HG03103 (cell line): Measurements from ENCODE around the gene ZC3H7B.

Source experiments
- ATAC-seq: cut with Tn5 transposase; IDR thresholded peaks from one replicate; pipeline ENCODE4 v1.9.1; 2021; ENCODE audit warnings: low read depth; ENCODE audit not compliant: unreplicated experiment

ZC3H7B gene

DNA sequence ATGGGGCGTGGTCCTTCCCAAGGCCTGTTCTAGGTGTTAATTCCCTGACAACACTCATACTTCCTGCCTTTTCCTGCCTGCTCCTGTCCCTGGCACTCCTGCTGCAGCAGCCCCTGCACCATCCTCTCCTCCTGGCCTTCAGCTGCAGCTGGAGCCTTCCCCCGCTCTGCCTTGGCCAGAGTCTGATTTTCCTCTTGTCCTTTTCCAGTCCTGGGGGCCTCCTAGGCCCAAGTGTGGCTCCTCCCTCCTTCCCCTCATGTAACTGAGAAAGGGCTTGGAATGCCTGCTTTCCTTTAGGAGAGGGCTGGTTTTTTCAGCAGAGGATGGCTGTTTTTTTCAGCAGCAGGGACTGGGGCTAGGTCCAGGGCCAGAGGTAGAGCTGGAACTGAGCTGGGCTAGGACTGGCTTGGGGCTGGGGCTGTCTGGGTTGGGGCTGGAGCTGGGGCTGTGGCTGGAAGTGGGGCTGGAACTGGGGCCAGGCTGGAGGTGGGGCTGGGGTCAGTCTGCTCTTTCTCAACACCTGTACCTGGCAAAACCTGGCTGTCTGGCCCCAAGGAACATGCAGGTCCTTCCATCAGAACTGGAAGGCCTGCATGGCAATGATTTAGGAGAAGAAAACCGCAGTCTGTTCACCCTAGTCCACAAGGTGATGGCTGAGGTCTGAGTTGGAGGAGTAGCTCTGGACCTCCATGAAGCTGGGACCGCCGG lies 23.6 kb downstream of the ZC3H7B start:
- no peak for ATAC-seq

DNA sequence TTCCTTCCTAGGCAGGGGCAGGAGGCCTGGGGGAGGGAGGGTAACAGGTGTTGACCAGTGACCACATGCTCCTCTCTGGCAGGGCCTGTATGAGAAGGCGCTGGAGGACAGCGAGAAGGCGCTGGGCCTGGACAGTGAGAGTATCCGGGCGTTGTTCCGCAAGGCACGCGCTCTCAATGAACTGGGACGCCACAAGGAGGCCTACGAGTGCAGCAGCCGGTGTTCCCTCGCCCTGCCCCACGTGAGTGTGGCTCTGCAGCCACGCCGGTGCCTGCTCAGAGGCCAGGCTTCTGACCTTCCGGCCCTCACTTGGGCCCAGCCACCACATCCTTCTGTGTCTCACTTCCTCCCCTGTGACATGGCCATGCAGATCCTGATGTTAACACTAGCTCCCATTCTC lies 25.8 kb downstream of the ZC3H7B start:
- no peak for ATAC-seq

DNA sequence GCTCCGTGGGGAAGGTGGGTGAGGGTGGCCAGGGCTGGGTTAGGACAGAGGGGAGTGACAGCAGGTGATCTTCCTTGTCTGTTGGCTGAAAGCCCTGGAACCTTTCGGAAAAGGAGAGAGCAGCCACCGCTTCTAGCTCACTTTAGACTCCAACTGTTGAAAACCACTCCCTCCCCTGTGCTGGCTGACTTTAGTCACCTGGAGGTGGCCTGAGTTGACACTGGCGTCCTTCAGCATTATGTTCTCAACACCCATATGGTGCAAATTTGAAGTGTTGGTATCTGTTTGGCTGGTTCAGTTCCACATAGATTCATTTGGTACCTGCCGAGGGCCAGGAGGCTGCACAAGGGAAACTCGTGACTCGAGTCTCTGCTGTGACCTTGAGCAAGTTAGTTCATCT lies 28.8 kb downstream of the ZC3H7B start:
- no peak for ATAC-seq

DNA sequence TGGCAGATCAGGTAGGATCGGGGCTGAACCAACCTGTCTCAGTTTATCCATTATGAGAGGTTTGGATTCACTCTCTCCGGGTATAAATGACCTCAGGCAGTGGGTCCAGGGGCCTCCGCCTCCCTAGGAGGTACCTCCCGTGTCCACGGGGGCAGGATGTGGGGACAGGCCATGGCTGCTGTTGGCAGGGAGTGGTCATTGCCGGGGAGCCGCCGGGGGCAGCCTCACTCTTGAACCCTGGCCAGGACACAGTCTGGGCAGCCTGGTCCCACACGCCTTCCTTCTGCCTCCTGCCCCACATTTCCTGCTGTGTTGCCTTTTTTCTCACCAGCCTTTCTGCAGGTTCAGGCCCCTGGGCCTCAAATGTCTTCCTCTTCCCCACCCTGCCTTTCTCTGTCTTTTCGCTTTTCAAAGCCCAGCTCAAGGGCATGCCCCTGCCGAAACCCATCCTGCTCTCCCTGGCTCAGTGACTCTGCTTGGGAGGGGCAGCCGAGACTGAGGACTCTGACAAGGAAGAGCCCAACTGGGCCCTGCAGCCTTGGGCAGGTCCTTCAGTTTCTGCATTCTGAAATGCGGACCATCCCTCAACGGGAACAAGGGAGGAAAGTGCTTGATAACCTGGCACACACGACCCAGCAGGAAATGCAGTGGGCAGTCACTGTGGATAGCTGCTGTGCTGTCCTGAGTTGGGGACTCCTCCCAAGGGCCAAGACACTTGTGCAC lies 31.1 kb downstream of the ZC3H7B start:
- no peak for ATAC-seq

DNA sequence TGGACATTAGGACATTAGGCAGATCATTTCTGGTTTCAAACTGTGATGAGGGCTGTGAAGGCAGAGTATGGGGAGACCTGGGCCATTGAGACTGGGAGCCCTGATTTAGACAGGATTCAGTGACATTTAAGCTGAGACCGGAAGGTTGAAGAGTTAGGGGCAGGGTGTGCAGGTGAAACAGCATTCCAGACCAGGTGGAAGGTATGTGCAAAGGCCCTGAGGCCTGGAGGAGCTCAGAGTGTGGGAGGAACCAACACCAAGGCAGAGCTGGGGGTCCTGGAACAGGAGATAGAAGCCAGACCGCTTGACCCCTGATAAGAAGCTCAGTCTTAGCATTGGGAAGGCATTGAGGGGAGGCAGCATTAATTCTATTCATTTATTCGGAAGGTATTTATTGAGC lies 32.5 kb downstream of the ZC3H7B start:
- ATAC-seq: no peak

DNA sequence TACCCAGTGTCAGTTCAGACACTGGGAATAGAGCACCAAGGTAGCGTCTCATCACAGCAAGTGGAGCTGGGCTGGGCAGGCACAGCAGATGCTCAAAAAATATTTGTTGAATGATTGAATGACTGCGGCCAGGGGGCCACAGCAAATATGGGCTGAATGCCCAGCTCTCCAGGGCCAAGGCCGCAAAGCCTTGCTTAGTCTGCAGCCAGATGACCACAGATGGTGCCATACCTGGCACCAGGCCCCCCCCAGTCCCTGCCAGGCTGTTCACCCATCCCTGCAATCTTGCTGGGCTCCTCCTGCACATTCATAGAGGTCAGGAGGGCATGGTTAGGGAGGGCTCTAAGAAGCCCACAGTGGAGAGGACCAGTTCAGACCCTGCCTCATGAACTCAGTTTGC lies 32.9 kb downstream of the ZC3H7B start:
- ATAC-seq: no peak

DNA sequence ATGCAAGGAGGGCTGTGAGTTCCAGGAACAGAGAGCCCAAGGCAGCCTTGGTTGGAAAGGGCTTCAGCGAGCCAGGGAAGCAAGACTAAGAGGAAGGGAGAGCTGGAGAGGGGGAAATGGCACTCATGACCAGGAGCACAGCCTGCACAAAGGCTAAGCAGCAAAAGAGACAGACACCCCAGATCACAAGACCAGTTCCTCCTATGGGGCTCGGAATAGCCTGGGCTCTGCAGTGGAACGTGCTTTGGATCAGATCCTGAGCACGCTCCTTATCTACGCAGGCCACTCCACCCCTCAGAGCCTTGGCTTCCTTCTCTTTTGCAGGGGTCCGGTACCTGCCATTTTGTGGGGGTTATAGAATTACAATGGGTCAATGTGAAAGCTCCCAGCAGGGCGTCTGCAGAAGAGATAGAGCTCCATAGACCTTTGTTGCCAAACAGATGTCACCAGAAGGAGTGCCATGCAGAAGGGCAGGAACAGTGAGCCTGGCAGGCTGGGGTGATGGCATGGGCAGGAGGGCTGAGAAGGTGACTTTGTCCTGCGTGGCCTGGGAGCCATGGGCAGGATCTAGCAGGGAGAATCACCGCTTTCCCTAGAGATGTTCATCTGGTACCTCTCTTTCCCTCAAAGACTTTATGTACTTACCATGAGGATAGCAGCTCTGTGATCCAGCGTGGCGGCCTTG lies 33.8 kb downstream of the ZC3H7B start:
- ATAC-seq: no peak

DNA sequence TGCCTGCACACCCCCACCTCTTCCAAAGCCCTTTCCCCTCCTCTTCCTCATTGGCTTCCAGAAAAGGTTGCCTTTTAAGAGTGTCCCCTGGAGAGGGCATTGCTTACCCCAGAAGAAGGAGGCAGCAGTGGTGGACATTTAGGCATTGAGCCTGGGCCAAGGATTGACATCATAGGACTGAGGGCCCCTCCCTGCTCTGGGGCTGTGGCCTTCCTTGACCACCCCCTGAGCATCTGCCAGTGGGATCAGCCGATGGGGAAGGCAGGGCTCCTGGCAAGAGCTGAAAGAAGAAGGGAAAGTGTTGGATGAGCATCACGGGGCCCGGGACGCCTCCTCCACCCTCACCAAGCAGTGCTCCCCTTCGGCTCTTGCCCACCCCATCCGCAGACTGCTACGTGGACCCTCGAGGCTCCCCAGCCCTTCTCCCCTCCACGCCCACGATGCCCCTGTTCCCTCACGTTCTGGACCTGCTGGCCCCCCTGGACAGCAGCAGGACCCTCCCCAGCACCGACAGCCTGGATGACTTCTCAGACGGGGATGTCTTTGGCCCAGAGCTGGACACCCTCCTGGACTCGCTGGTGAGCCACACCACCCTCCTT lies 37.4 kb downstream of the ZC3H7B start:
- no peak for ATAC-seq

DNA sequence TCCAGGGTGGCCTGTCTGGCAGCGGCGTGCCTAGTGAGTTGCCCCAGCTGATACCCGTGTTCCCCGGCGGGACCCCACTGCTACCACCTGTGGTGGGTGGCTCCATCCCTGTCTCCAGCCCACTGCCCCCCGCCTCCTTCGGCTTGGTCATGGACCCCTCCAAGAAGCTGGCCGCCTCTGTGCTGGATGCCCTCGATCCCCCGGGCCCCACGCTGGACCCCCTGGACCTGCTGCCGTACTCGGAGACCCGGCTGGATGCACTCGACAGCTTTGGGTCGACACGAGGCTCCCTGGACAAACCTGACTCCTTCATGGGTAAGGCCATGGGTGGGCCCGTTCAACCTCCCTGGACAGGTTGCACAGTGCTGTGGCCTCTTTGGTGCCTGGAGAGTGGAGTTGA lies 38.5 kb downstream of the ZC3H7B start:
- no peak for ATAC-seq

DNA sequence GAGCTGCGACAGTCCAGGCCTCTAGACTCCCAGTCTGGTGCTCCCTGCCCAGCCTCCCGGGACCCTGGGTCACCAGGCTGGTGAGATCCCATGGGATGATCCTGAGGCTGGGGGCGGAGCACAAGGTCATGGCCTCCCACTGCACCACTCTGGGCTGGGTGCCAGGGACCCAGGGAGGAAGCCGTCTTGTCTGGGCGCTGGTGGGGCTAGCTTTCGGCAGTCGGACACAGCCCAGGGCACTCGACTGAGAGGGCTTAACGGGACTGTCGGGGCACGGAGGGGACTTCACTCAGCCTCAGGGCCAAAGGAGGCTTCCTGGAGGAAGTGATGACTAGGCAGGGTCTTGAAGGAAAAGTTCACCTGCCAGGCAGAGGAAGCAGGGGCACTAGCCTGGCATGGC lies 39.0 kb downstream of the ZC3H7B start:
- no peak for ATAC-seq

DNA sequence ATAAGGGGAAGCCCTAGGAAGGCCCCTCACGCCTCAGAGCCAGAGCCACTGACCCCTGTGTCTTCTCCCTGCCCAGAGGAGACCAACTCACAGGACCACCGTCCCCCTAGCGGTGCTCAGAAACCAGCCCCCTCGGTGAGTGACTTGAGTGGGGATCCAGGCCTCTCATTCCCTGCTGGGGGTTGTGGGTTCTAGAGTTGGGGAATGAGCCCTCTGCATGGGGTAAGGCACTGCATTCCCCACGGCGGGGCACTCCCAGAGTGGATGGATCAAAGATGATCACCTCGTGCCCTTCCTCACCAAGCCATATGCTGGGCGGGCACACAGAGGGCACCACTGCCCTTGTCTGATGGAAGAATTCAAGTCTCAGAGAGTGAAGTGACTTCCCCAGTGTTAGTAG lies 39.7 kb downstream of the ZC3H7B start:
- no peak for ATAC-seq

DNA sequence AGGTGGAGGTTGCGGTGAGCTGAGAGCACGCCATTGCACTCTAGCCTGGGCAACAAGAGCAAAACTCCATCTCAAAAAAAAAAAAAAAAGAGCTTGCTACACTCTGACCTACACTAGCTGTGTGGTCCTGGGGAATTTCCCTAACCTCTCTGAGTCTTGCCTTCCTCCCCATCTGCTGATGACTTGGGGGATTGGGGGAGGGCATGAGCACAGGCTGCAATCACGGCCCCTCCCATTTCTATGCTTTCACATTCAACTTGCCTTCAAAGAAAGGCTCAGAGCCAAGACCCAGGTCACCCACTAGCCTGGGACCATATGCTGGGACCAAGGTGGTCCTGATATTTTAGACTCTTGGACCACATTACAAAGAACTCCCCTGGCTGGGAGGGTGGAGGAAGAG lies 40.7 kb downstream of the ZC3H7B start:
- ATAC-seq: no peak

DNA sequence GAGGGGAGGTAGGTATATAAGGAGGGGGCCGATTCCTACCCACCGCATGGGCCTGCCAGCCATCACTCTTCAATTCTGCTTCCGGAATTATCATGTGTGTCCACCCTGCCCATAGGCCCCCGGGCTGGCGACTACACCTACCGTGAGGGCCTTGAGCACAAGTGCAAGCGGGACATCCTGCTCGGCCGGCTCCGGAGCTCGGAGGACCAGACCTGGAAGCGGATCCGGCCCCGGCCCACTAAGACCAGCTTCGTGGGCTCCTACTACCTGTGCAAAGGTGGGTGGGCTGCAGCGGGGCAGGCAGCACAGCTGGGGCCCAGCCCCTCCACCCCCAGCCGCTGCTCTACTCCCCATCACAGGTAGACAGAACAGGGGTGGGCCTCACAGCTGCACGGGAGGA lies 42.0 kb downstream of the ZC3H7B start:
- ATAC-seq: no peak

DNA sequence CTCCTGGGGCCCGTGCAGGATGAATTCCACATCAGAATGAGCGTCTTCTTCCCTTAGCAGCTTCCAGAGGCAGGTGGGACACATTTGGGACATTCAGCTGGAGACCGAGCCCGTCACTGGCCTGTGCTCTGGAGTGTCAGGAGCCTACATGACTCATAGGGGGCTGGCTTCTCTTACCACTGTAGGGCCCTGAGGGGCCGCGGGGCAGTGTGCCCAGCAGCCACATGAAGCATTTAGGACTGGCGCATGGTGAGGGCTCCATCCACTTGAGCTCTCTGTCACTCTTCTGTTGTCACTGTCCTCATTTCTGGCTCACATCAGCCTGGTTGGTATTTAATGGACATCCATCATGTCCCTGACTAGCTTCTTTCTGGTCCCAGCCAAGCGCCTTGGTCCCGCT lies 42.4 kb downstream of the ZC3H7B start:
- no peak for ATAC-seq

DNA sequence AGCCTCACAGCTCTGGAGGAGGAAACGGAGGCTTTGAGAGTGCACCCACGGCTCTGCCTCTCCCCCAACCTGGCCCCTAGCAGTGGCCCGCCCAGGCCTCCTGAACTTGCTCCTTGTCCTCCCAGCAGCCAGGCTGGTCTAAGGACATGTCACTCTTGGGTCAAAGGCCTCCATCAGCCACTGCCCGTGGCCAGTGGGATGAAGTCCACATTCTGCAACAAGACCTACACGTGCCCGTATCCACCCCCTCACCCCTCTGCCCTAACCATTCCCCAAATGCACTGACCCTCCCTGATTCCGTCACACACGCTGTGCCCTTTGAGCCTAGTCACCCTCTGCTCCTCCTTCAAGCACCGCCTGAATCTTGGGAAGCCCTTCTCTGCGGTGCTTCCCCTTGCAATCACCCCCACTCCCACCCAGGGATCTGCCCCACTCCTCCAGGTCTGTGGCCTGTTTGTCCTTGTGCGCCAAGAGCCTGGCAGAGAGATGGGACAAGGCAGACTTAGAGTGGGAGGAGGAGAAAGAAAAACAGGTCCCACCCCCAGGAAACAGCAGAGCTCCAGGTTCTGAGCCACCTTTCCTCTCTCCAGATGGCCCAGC lies 43.0 kb downstream of the ZC3H7B start:
- no peak for ATAC-seq

DNA sequence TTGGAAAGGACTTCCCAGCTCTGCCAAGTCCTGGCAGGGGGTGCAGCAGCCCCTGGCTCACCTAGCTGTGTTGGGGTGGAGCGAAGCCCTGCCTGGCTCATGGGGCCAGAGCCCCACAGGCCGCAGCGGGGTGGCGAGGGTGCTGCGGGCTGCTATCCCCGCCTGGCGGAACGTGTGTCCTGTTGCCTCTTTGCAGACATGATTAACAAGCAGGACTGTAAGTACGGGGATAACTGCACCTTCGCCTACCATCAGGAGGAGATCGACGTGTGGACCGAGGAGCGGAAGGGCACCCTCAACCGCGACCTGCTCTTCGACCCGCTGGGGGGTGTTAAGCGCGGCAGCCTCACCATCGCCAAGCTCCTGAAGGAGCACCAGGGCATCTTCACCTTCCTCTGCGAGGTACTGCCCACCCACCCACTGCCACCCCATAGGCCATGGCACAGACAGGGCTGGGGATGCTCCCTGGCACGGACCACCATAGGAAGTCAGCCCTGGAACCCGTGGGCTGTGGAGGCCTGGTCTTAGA lies 44.5 kb downstream of the ZC3H7B start:
- no peak for ATAC-seq

DNA sequence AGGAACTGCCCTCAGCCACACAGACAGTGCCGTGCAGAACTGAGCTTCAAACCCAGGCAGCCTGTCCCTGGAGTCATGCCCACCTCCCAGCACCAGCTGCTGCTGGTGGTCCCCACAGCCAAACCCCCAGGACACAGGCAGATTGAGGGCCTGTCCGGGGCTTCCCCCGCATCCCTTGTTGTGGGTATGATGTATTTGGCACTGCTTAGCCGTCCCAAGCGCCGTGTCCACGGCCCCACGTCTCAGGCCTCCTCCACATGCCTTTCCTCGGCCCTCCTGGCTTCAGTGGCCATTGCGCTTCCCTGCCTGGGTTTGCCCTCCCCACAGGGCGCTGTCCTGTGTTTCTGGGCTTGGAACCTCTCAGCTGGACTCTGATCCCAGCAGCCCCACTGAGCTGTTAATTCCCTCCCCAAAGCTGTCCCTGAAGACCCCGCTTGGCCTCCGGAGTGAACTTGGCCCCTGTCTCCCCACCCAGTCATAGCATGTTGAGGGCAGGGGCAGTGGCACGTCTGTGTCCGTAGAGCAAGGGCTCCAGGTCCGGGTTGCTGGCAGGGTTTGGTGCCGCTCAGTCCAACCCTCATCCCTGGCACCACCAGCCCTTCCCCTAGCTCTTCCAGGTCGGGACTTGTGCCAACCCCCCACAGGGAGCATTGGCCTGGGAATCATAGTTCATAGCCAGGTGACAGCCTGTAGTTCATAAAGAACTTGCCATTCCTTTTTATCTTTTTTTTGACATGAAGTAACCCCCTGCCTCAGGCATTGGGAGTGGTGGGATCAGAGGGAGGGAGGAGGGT lies 45.9 kb downstream of the ZC3H7B start:
- ATAC-seq: no peak

DNA sequence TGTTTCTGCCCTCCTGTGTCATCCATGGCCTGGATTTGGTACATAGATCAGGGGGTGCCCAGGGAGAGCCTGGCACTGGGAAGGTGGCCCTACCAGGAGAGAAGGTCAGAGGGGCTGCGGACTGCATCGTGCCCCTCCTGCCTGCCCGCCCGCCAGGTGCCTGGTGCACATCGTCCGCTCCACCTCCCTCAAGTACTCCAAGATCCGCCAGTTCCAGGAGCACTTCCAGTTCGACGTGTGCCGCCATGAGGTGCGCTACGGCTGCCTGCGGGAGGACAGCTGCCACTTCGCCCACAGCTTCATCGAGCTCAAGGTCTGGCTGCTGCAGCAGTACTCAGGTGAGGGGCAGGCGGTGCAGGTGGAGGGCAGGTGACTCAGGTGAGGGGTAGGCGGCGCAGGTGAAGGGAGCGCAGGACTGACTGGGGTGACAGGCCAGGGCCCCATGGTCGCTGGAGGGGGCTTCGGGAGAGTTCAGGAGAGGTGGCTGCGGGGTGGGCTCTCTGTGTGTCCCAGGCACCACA lies 47.7 kb downstream of the ZC3H7B start:
- no peak for ATAC-seq

DNA sequence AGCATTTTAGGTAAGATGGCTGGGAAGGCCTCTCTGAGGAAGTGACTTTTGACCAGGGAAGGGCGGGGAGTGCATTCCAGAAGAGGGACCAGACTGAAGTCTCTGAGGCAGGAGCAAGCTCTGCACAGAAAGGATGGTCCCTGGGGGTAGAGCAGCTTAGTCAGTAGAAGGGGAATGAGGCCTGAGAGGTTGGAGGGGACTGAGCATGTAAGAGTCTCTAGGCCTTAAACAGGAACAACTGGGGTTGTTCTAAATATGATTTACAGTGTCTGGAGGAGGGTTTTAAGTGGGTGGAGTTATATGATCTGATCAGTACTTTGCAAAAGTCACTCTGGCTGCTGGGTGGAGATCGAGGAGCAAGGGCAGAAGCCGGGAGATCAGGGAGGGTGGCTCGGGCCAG lies 48.8 kb downstream of the ZC3H7B start:
- ATAC-seq: no peak

DNA sequence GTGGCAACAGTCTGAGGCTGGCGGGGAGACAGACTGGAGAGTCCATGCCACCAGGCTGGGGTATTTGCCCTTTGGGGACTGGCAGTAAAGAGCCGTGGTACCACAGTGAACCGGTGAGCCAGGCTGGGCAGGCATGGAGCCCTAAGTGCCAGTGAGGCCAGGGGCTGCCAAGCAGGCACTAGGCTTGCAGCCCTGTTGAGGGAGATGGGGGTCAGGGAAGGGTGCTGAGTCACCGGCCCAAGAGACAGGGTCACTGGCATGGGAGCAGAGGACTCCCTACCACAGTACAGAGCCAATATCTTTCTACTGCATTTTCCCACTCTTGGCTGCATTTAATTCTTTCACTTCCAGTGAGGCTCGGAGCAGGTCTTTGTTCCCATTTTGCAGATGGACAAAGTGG lies 49.7 kb downstream of the ZC3H7B start:
- no peak for ATAC-seq
